Measurements from ENCODE around the gene SP7. TPM values are rescaled to one million over a fixed set of nuclear protein-coding genes. Genes with fewer than 3 reads are reported as not detected.

SP7 gene
- total and polyA plus RNA-seq, 8 donors, result not detected

GRCh38 chr12:53352331-53353256 is 16.4 kb upstream of the SP7 start:
- TF ChIP-seq POLR2A (IDR thresholded peaks at IDR 0.05) (no peak), CTCF (IDR thresholded peaks at IDR 0.05) (peak in 6 of 7 experiments; percentile 70 to 95 (median 87)), EP300 (IDR thresholded peaks at IDR 0.05) (no peak), POLR2AphosphoS5 (IDR thresholded peaks at IDR 0.05) (peak in 1 of 3 donors; percentile 86)
- no peaks in the 10 kb centered on the region for H3K9me3 ChIP-seq
- 57 to 65% (median 61%) methylated on average over 21 of the region's 21 CpGs for WGBS, 5 donors
- DNase-seq, result peak; percentile 88 to 96
- no peak overlapping the region for H3K4me3 ChIP-seq
- intact Hi-C loops (cut with DNase I; ENCODE audit: low total_unique reads), result loop anchor here (5.0 kb wide), 1 partner anchor 70 kb away; the partner anchor contains the start of gene AMHR2
- peaks cover 0 to 11% (median 9%) of the 10 kb centered on the region in 4 donors for H3K4me1 ChIP-seq
- no peaks in the 10 kb centered on the region for H3K27me3 ChIP-seq
- H3K27ac ChIP-seq, result peak overlapping the region in 2 of 5 donors; percentile 28 to 46
- no peaks in the 10 kb centered on the region for H3K36me3 ChIP-seq

DNA sequence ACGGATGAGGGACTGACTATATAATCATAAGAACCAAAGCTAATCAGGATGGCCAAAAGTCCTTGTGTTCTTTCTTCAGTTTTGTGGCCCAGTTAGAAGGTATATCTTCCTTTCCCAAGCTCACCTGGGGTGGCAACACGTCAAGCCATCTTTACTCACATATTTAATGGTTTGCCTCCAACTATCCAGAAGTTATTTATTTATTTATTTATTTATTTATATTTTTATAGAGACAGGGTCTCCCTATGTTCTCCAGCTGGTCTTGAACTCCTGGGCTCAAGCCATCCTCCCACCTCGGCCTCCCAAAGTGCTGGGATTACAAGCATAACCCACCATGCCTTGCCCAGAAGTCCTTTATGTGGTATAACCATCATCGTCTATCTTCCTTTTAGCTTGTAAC is 11.8 kb upstream of the SP7 start:
- DNase-seq, result no peak
- intact Hi-C loops (cut with DNase I; ENCODE audit: low total_unique reads), result no loop called here
- no peaks in the 10 kb centered on the region for H3K27me3 ChIP-seq
- H3K4me3 ChIP-seq, result no peak overlapping the region
- WGBS, 5 donors, result 88 to 93% (median 92%) methylated on average over 4 of the region's 4 CpGs
- H3K27ac ChIP-seq, result no peak overlapping the region
- H3K4me1 ChIP-seq, result peaks cover 12 to 25% (median 19%) of the 10 kb centered on the region in 4 donors
- no peaks in the 10 kb centered on the region for H3K36me3 ChIP-seq
- no peaks in the 10 kb centered on the region for H3K9me3 ChIP-seq
- TF ChIP-seq POLR2A (IDR thresholded peaks at IDR 0.05) (no peak), POLR2AphosphoS5 (IDR thresholded peaks at IDR 0.05) (no peak), CTCF (IDR thresholded peaks at IDR 0.05) (no peak), EP300 (IDR thresholded peaks at IDR 0.05) (no peak)

DNA sequence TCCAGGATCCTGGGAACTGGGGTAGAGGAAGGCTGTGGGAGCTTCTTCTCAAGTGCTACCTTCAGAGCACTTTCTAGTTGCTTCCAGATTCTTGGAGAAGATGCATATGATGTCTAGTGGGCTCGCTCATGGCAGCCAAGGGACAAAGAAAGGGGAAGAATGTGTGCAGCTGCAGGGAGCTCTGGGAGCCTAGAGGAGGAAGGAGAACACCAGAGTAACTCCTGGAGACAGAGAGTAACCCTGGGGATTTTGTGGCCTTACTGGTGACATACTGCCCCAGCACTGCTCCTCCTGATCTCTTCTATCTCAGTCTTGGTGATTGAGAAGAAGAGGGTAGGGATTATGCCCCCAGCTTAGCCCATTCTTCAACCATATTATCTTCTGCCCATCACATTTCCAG is 10.3 kb upstream of the SP7 start:
- no peak for DNase-seq
- intact Hi-C loops (cut with DNase I; ENCODE audit: low total_unique reads), result no loop called here
- TF ChIP-seq POLR2A (IDR thresholded peaks at IDR 0.05), result no peak
- TF ChIP-seq CTCF (IDR thresholded peaks at IDR 0.05), result no peak
- TF ChIP-seq EP300 (IDR thresholded peaks at IDR 0.05), result no peak
- TF ChIP-seq POLR2AphosphoS5 (IDR thresholded peaks at IDR 0.05), result no peak
- Histone ChIP-seq H3K27me3 (no peaks in the 10 kb centered on the region), H3K4me1 (peaks cover 12 to 18% (median 15%) of the 10 kb centered on the region in 4 donors), H3K4me3 (no peak overlapping the region), H3K9me3 (no peaks in the 10 kb centered on the region), H3K36me3 (no peaks in the 10 kb centered on the region), H3K27ac (peak overlapping the region in 2 of 5 donors; percentile 69 to 86)
- WGBS, 5 donors, result 77 to 100% (median 95%) methylated on average over 1 of the region's 1 CpG

DNA sequence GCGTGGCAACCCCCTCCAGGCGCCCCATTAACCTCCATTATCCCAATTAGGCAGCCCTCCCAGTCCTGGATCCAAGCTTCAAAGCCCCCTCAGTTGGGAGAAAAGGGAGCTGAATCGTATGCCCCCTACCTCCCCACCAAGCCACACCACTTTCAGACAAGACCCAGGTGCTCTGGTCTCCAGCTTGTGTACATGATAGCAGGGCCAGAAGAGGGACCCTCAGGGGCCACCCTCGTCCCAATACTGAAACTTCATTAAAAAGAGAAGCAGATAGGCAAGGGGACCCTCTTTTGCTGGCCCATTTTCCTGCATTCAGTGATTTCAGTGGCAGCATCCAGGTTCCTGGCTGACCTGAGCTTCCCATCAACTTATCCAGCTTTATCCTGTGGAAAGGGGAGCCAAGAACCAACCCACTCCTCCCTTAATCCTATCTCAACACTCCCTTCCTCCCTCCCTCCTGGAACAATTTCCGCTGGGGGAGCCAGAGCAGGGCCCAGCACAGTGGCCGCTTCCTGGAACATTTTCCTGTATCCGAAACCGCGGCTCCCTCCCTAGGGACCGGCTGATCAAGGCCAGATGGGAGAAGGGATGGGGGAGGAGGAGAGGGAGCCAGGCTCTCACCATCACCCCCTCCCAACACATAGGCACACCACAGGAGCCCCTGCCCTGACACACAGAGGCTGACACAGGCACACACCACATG is 9.5 kb upstream of the SP7 start:
- intact Hi-C loops (cut with DNase I; ENCODE audit: low total_unique reads), result no loop called here
- no peaks in the 10 kb centered on the region for H3K36me3 ChIP-seq
- WGBS, 5 donors, result 16 to 26% (median 21%) methylated on average over 10 of the region's 10 CpGs
- no peaks in the 10 kb centered on the region for H3K9me3 ChIP-seq
- peak overlapping the region; percentile 7 to 86 (median 80) for H3K27ac ChIP-seq
- TF ChIP-seq POLR2A (IDR thresholded peaks at IDR 0.05) (no peak), CTCF (IDR thresholded peaks at IDR 0.05) (peak in 4 of 7 experiments; percentile 1 to 16 (median 3))
- H3K4me3 ChIP-seq, result peak overlapping the region; percentile 60 to 79 (median 64)
- H3K4me1 ChIP-seq, result peaks cover 12 to 18% (median 15%) of the 10 kb centered on the region in 4 donors
- H3K27me3 ChIP-seq, result no peaks in the 10 kb centered on the region
- peak; percentile 30 to 75 for DNase-seq
